Measurements from ENCODE around the gene CERT1. TPM values are rescaled to one million over a fixed set of nuclear protein-coding genes. Genes with fewer than 3 reads are reported as not detected.

Gene CERT1
- total RNA-seq, 1 donor from 2014 or later, result 33.1 TPM

DNA sequence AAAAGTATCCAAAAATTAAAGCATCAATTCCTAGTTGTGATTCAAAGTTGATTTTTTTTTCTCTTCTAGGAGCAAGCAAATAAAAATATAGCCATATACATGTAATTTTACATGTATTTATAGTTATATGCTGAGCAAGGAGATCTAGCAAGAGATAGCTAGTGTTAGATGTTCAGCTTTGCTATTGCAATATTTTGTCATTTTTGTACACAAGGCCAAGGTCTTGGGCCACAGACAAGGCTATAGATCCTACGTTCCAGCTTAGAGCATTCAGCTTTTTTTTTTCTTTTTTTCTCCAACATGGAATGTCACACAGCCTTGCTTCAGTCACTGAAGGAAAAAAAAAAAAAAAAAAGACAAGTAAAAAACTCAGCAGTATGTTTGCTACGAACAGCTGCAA lies 137.6 kb downstream of the CERT1 start:
- Mint-ChIP-seq H3K36me3 (ENCODE audit: unreplicated experiment) (peaks cover 30% of the 10 kb centered on the region), H3K4me1 (ENCODE audit: unreplicated experiment) (no peaks in the 10 kb centered on the region), H3K9me3 (ENCODE audit: unreplicated experiment) (no peaks in the 10 kb centered on the region), H3K4me3 (ENCODE audit: unreplicated experiment) (no peak overlapping the region), H3K27me3 (ENCODE audit: unreplicated experiment) (no peaks in the 10 kb centered on the region), H3K27ac (ENCODE audit: unreplicated experiment) (no peak overlapping the region)
- DNase-seq (ENCODE audit: extremely low spot score, unreplicated experiment), result no peak
- TF ChIP-seq, protein P1, sequence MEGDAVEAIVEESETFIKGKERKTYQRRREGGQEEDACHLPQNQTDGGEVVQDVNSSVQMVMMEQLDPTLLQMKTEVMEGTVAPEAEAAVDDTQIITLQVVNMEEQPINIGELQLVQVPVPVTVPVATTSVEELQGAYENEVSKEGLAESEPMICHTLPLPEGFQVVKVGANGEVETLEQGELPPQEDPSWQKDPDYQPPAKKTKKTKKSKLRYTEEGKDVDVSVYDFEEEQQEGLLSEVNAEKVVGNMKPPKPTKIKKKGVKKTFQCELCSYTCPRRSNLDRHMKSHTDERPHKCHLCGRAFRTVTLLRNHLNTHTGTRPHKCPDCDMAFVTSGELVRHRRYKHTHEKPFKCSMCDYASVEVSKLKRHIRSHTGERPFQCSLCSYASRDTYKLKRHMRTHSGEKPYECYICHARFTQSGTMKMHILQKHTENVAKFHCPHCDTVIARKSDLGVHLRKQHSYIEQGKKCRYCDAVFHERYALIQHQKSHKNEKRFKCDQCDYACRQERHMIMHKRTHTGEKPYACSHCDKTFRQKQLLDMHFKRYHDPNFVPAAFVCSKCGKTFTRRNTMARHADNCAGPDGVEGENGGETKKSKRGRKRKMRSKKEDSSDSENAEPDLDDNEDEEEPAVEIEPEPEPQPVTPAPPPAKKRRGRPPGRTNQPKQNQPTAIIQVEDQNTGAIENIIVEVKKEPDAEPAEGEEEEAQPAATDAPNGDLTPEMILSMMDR (IDR thresholded peaks at IDR 0.05), result no peak

DNA sequence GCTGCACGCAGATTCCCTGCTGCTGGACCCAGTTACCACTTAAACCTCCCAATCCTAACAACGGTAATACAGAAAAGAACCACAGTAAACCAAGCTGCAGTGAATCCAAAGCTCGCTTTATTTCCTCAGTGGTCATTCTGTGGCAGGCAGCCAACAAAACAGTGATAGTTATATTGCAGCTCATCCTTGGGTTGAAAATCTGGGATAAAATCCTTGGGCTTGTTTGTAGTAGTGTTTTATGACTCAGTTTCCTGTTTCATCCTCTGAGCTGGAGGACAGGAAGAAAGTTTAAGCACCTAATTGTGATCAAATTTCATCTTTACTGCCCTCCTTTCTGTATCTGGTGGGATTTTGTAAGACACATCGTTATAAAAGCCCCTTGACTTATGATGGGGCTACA lies 143.0 kb downstream of the CERT1 start:
- Mint-ChIP-seq H3K27ac (ENCODE audit: unreplicated experiment) (no peak overlapping the region), H3K27me3 (ENCODE audit: unreplicated experiment) (no peaks in the 10 kb centered on the region), H3K9me3 (ENCODE audit: unreplicated experiment) (no peaks in the 10 kb centered on the region), H3K4me3 (ENCODE audit: unreplicated experiment) (no peak overlapping the region), H3K36me3 (ENCODE audit: unreplicated experiment) (peaks cover 9% of the 10 kb centered on the region), H3K4me1 (ENCODE audit: unreplicated experiment) (peaks cover 6% of the 10 kb centered on the region)
- TF ChIP-seq, protein P1 (IDR thresholded peaks at IDR 0.05), result no peak
- DNase-seq (ENCODE audit: extremely low spot score, unreplicated experiment), result no peak

DNA sequence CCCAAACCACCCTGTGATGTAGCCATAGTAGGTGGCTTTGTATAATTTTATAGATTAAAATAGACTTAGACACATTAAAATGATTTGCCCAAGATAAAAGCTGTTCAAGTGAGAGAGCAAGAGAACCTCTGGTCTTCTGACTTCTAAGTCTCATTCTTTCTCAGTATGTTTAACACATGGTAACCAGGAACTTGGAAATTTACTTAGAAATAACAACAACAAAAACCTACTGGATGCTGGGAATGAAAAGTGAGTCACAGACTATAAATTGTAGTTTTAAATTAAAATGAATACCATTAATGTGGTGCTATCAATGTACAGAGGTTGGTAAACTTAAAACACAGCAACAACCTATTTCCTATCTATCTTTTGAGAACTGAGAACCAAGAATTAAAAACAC lies 144.0 kb downstream of the CERT1 start:
- H3K36me3 Mint-ChIP-seq (ENCODE audit: unreplicated experiment), result peaks cover 10% of the 10 kb centered on the region
- no peak overlapping the region for H3K4me3 Mint-ChIP-seq (ENCODE audit: unreplicated experiment)
- H3K9me3 Mint-ChIP-seq (ENCODE audit: unreplicated experiment), result no peaks in the 10 kb centered on the region
- H3K27ac Mint-ChIP-seq (ENCODE audit: unreplicated experiment), result peak overlapping the region; percentile 40
- TF ChIP-seq, protein P1 (IDR thresholded peaks at IDR 0.05), result no peak
- peaks cover 6% of the 10 kb centered on the region for H3K4me1 Mint-ChIP-seq (ENCODE audit: unreplicated experiment)
- no peak for DNase-seq (ENCODE audit: extremely low spot score, unreplicated experiment)
- no peaks in the 10 kb centered on the region for H3K27me3 Mint-ChIP-seq (ENCODE audit: unreplicated experiment)

DNA sequence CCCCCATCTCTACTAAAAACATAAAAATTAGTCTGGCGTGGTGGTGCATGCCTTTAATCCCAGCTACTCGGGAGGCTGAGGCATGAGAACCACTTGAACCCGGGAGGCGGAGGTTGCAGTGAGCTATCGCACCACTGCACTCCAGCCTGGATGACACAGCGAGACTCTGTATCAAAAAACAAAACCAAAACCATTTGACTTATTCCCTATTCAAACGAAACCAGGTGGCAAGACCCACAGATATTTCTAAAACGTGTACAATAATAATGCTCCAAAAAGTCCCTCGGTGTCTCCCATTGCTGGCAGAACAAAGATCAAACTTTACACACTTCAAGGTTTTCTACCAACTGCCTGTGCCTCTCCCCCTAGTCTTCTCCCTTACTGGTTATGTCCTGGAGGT lies 144.6 kb downstream of the CERT1 start:
- TF ChIP-seq, protein P1 (IDR thresholded peaks at IDR 0.05), result no peak
- peaks cover 6% of the 10 kb centered on the region for H3K4me1 Mint-ChIP-seq (ENCODE audit: unreplicated experiment)

DNA sequence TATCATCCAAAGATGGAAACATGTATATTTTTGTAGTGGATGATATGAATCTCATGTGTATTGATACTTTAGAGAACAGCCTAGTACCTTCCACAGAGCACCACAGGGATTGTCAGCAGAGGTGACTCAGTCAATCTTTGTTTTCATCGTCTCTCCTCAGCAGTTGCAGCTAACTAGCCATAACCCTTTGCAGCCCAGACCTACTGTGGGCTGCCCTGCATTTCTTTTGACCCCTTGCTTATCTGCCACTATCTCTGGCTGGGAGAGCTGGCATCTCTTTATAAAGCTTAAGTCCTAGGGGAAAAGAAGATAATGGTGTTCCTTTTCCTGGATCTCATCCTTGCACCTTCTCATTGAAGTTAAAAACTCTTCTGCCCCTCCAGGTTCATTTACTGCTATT lies 145.7 kb downstream of the CERT1 start:
- TF ChIP-seq, protein P1 (IDR thresholded peaks at IDR 0.05), result no peak
- H3K27me3 Mint-ChIP-seq (ENCODE audit: unreplicated experiment), result no peaks in the 10 kb centered on the region
- peaks cover 12% of the 10 kb centered on the region for H3K36me3 Mint-ChIP-seq (ENCODE audit: unreplicated experiment)
- no peak overlapping the region for H3K27ac Mint-ChIP-seq (ENCODE audit: unreplicated experiment)
- DNase-seq (ENCODE audit: extremely low spot score, unreplicated experiment), result no peak
- H3K4me1 Mint-ChIP-seq (ENCODE audit: unreplicated experiment), result peaks cover 6% of the 10 kb centered on the region
- H3K4me3 Mint-ChIP-seq (ENCODE audit: unreplicated experiment), result no peak overlapping the region
- H3K9me3 Mint-ChIP-seq (ENCODE audit: unreplicated experiment), result no peaks in the 10 kb centered on the region

More for the DNA sequence above, 144.6 kb downstream of the CERT1 start:
- no peaks in the 10 kb centered on the region for H3K9me3 Mint-ChIP-seq (ENCODE audit: unreplicated experiment)
- DNase-seq (ENCODE audit: extremely low spot score, unreplicated experiment), result no peak
- H3K36me3 Mint-ChIP-seq (ENCODE audit: unreplicated experiment), result peaks cover 11% of the 10 kb centered on the region
- no peaks in the 10 kb centered on the region for H3K27me3 Mint-ChIP-seq (ENCODE audit: unreplicated experiment)
- H3K4me3 Mint-ChIP-seq (ENCODE audit: unreplicated experiment), result no peak overlapping the region
- peak overlapping the region; percentile 40 for H3K27ac Mint-ChIP-seq (ENCODE audit: unreplicated experiment)

Data from osteocyte (in vitro differentiated cells).